Globus pallidus (tissue), 1 donor: Measurements from ENCODE around the gene C16orf46.

Experiments
- DNase-seq: peaks from one replicate; pipeline ENCODE4 v3.0.0-alpha.2; 2015; ENCODE audit warnings: low spot score

Gene C16orf46

GRCh38 chr16:81073560-81074330, 3.3 kb downstream of the C16orf46 start:
- no peak for DNase-seq

GRCh38 chr16:81071805-81072204, 5.2 kb downstream of the C16orf46 start:
- DNase-seq = no peak

GRCh38 chr16:81070979-81071378, 6.1 kb downstream of the C16orf46 start:
- DNase-seq = no peak

- DNase-seq = no peak
Measured at GRCh38 chr16:81069063-81069462, 8.0 kb downstream of the C16orf46 start.

- no peak for DNase-seq
Measured at GRCh38 chr16:81067166-81067565, 9.9 kb downstream of the C16orf46 start.

GRCh38 chr16:81066681-81067080, 10.4 kb downstream of the C16orf46 start:
- DNase-seq = no peak

- no peak for DNase-seq
Measured at GRCh38 chr16:81061871-81062608, 15.0 kb downstream of the C16orf46 start.

GRCh38 chr16:81061307-81061640, 15.8 kb downstream of the C16orf46 start:
- no peak for DNase-seq

- DNase-seq = no peak
Measured at GRCh38 chr16:81060576-81061306, 16.3 kb downstream of the C16orf46 start.

- DNase-seq = no peak
Measured at GRCh38 chr16:81053761-81054160, 23.3 kb downstream of the C16orf46 start.

- no peak for DNase-seq
Measured at GRCh38 chr16:81042821-81043220, 34.2 kb downstream of the C16orf46 start.

GRCh38 chr16:81041696-81042095, 35.3 kb downstream of the C16orf46 start:
- no peak for DNase-seq

- DNase-seq = no peak
Measured at GRCh38 chr16:81040842-81041241, 36.2 kb downstream of the C16orf46 start.

- no peak for DNase-seq
Measured at GRCh38 chr16:81040131-81040530, 36.9 kb downstream of the C16orf46 start.

GRCh38 chr16:81036751-81037350, 40.2 kb downstream of the C16orf46 start:
- no peak for DNase-seq

GRCh38 chr16:81035975-81036750, 40.9 kb downstream of the C16orf46 start:
- DNase-seq = peak; percentile 12

- DNase-seq = peak; percentile 84
Measured at GRCh38 chr16:81035398-81035974, 41.6 kb downstream of the C16orf46 start, which contains the start of gene ATMIN. Gene ATMIN, plus strand, starts transcription at chr16:81035842. Its CDS starts 29 bp downstream, at chr16:81035871.

- DNase-seq = no peak
Measured at GRCh38 chr16:81029930-81030604, 47.0 kb downstream of the C16orf46 start.

GRCh38 chr16:81026429-81026828, 50.6 kb downstream of the C16orf46 start:
- no peak for DNase-seq

GRCh38 chr16:81018496-81018895, 58.5 kb downstream of the C16orf46 start:
- DNase-seq = peak; percentile 91

GRCh38 chr16:81014672-81015071, 62.4 kb downstream of the C16orf46 start:
- DNase-seq = no peak
